SU-DHL-6 (cell line): ENCODE measurements around the gene PLPP6.

Experiments
- CTCF ChIP-seq: fragments of 200-600 bp; sonication (generic); IDR thresholded peaks from one replicate; pipeline ENCODE4 v1.5.1; 2017; ENCODE audit warnings: antibody characterized with exemption, mild to moderate bottlenecking, low read length, moderate library complexity; ENCODE audit not compliant: insufficient read depth, poor library complexity, severe bottlenecking
- EZH2phosphoT487 ChIP-seq: fragments of 200-600 bp; sonication (generic), shearing (Covaris generic); conservative IDR thresholded peaks from 2 replicates; pipeline ENCODE4 v1.6.1; 2018; ENCODE audit warnings: mild to moderate bottlenecking, antibody characterized with exemption, low read length, moderate library complexity, mixed read lengths

GRCh38 chr9:4686112-4686511 lies 24.0 kb downstream of the PLPP6 start:
- TF ChIP-seq CTCF (no peak), EZH2phosphoT487 (no peak)
